Colonic mucosa (tissue), 4 donors: ENCODE measurements around the gene OMP. TPM values are rescaled to one million over a fixed set of nuclear protein-coding genes. Genes with fewer than 3 reads are reported as not detected.

Experiments used
- DNase-seq: peaks from one replicate; pipeline ENCODE4 v3.0.0-alpha.2; 2020
- H3K27ac ChIP-seq: fragments of 200-600 bp; one replicate; pipeline ENCODE4 v1.8.0; 2021
- H3K27me3 ChIP-seq: fragments of 200-600 bp; one replicate; pipeline ENCODE4 v1.8.0; 2021
- H3K36me3 ChIP-seq: fragments of 200-600 bp; one replicate; pipeline ENCODE4 v1.8.0; 2021
- H3K4me1 ChIP-seq: fragments of 200-600 bp; one replicate; pipeline ENCODE4 v1.8.0; 2021; ENCODE audit warnings: mild to moderate bottlenecking
- H3K4me3 ChIP-seq: fragments of 200-600 bp; one replicate; pipeline ENCODE4 v1.8.0; 2021
- H3K9ac ChIP-seq, 2 donors: one replicate each; pipeline ENCODE4 v1.7.0; 2013; ENCODE audit warnings: control low read depth in 2 of 2, low read depth in 2 of 2, low read length in 2 of 2
- H3K9me3 ChIP-seq: fragments of 200-600 bp; one replicate; pipeline ENCODE4 v1.8.0; 2021
- intact Hi-C: fragments of 100-400 bp; cut with DNase I; formaldehyde crosslinking; loops from one replicate; pipeline ENCODE4 v1.14.1; 2022
- total RNA-seq, 2 donors: library from RNA; stranded (reverse); fragmentation: NEBNext Ultra II Directional in 1 of 2; extraction: Animal tissue kit (Norgen Biotek cat#: 25700) in 1 of 2; gene quantifications; one replicate each; pipeline ENCODE4 v1.2.1, GENCODE V29; 2021
- TF ChIP-seq, protein P1 (sequence below): fragments of 200-600 bp; IDR thresholded peaks from one replicate; pipeline ENCODE4 v1.8.0; 2022; ENCODE audit warnings: antibody characterized with exemption, mild to moderate bottlenecking
- donor health status: healthy.
- donor health status: DM: no; HTN: no; CAD: no.
- donor health status: DM: no; HTN: no; CAD: no.

OMP gene
- total RNA-seq, 2 donors from 2014 or later, result 7.5 to 16.8 TPM

GRCh38 chr11:77081381-77081851 is 21.2 kb upstream of the OMP start:
- no peaks in the 10 kb centered on the region for H3K9me3 ChIP-seq
- H3K9ac ChIP-seq, result peak overlapping the region; percentile 28 to 75
- TF ChIP-seq, protein P1, sequence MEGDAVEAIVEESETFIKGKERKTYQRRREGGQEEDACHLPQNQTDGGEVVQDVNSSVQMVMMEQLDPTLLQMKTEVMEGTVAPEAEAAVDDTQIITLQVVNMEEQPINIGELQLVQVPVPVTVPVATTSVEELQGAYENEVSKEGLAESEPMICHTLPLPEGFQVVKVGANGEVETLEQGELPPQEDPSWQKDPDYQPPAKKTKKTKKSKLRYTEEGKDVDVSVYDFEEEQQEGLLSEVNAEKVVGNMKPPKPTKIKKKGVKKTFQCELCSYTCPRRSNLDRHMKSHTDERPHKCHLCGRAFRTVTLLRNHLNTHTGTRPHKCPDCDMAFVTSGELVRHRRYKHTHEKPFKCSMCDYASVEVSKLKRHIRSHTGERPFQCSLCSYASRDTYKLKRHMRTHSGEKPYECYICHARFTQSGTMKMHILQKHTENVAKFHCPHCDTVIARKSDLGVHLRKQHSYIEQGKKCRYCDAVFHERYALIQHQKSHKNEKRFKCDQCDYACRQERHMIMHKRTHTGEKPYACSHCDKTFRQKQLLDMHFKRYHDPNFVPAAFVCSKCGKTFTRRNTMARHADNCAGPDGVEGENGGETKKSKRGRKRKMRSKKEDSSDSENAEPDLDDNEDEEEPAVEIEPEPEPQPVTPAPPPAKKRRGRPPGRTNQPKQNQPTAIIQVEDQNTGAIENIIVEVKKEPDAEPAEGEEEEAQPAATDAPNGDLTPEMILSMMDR, result no peak
- intact Hi-C loops, result no loop called here
- H3K4me3 ChIP-seq, result no peak overlapping the region
- H3K36me3 ChIP-seq, result no peaks in the 10 kb centered on the region
- H3K4me1 ChIP-seq, result peaks cover 36% of the 10 kb centered on the region
- H3K27me3 ChIP-seq, result no peaks in the 10 kb centered on the region
- no peak for DNase-seq
- H3K27ac ChIP-seq, result peak overlapping the region; percentile 50

- TF ChIP-seq, protein P1, result no peak
- intact Hi-C loops, result no loop called here
- no peaks in the 10 kb centered on the region for H3K9me3 ChIP-seq
- DNase-seq, result no peak
- H3K4me1 ChIP-seq, result peaks cover 37% of the 10 kb centered on the region
- peak overlapping the region; percentile 50 for H3K27ac ChIP-seq
- H3K36me3 ChIP-seq, result no peaks in the 10 kb centered on the region
- H3K4me3 ChIP-seq, result no peak overlapping the region
- H3K9ac ChIP-seq, result peak overlapping the region; percentile 46 to 75
- H3K27me3 ChIP-seq, result no peaks in the 10 kb centered on the region
Observed at GRCh38 chr11:77081976-77082836, 20.4 kb upstream of the OMP start.

DNA sequence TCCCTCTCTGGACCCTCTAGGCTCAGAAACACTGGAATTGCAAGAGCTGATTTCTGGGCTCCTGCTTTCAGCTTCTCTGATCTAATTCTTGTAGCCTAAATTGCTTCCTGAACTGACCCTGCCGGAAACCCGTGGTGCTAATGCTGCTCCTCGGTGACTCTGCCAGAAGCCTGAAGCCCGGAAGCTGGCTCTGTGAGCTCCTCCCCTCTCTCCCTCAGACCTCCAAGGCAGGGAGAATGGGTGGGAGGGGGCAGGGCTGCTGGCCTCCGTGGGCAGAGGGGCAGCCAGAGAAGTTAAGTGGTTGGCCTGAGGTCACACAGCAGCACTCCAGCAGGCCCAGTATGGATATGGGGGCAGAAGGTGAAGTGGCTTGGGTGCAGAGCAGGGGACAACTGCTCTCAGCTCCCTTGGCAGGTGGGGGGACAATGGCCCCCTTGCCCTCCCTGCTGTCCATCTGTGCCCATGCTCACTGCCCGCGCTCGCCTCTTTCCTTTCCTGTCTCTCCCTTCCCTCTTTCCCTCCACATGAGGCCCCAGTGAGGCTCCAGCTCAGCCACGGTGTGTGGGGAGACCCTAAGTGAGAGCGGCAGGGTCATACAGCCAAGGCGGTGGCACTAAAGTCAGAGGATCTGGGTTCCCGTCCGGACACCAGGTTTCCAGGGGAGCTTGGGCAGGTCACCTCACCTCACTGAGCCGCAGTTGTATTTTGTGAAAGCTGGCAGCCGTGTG is 19.6 kb upstream of the OMP start:
- H3K36me3 ChIP-seq, result no peaks in the 10 kb centered on the region
- no peaks in the 10 kb centered on the region for H3K27me3 ChIP-seq
- DNase-seq, result no peak
- intact Hi-C loops, result no loop called here
- H3K4me3 ChIP-seq, result no peak overlapping the region
- H3K27ac ChIP-seq, result peak overlapping the region; percentile 50
- TF ChIP-seq, protein P1, result no peak
- peaks cover 45% of the 10 kb centered on the region for H3K4me1 ChIP-seq
- H3K9me3 ChIP-seq, result no peaks in the 10 kb centered on the region
- peak overlapping the region; percentile 67 to 75 for H3K9ac ChIP-seq

DNA sequence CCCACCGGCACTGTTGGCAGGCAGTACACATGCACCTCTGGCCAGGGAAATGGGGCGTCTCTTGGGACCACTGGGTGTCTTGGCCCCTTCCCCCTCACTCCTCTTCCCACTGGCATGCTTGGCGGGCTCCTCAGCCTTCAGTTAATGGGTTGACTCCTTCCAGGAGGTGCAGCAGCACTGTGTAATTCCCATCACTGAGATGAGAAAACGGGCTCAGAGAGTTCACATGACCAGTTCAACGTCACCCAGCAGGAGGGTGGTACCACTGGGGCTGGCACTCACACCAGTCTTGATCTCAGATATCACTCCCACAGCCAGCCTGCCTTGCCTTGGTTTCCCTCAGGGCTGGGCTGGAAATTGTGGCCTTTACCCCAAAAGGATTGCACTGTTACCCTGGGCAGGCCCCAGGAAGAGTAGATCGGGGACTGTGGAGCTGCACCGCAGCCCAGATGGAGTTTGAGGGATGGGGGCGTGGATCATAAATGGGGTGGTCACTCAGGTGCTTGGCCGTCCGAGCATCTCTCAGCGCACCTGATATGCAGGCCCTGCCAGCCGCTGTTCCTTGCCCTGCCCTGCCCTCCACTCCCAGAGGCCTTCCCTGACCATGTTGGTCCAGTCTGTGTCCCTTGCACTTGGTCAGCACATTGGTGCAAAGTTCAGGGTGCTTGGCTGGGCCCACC is 18.9 kb upstream of the OMP start:
- intact Hi-C loops, result no loop called here
- Histone ChIP-seq H3K36me3 (no peaks in the 10 kb centered on the region), H3K9ac (peak overlapping the region in 1 of 2 donors; percentile 75), H3K9me3 (no peaks in the 10 kb centered on the region), H3K27me3 (no peaks in the 10 kb centered on the region), H3K27ac (peak overlapping the region; percentile 16), H3K4me1 (peaks cover 50% of the 10 kb centered on the region), H3K4me3 (no peak overlapping the region)
- TF ChIP-seq, protein P1, result no peak
- no peak for DNase-seq

DNA sequence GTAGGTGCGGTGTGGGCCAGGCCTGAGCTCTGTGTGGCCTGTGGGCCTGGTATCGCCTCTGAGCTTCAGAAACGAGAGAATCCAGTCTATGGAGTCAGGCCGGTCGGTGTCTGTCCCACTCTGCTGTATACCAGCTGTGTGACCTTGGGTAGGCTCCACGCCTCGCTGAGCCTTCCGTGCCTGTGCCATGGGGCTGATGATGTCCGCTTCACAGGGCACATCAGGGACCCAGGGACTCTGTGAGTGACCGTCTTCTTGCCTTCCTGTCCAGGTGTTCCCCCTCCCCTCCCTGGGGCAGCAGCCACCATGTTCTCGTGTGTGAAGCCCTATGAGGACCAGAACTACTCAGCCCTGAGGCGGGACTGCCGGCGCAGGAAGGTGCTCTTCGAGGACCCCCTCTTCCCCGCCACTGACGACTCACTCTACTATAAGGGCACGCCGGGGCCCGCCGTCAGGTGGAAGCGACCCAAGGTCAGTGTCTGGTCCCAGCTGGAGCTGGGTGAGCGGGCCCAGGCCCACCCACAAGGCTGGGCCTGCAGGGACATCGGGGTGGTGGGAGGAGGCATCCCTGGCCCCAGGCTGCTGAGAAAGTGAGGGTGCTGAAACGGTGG is 18.0 kb upstream of the OMP start:
- no peak for DNase-seq
- TF ChIP-seq, protein P1, result no peak
- Histone ChIP-seq H3K9ac (peak overlapping the region in 1 of 2 donors; percentile 61), H3K4me1 (peaks cover 58% of the 10 kb centered on the region), H3K27me3 (no peaks in the 10 kb centered on the region), H3K4me3 (no peak overlapping the region), H3K9me3 (no peaks in the 10 kb centered on the region), H3K36me3 (no peaks in the 10 kb centered on the region), H3K27ac (peak overlapping the region; percentile 16)
- intact Hi-C loops, result no loop called here
